ENCODE results near the gene USB1.

GRCh38 chr16:58001781-58002415, 691 bp downstream of the USB1 start:
- TF ChIP-seq POLR2A (IDR thresholded peaks at IDR 0.05; ENCODE audit: low read depth, low read length) (no peak), POLR2AphosphoS5 (IDR thresholded peaks at IDR 0.05; ENCODE audit: low read depth, low read length) (no peak), TAF1 (IDR thresholded peaks at IDR 0.05; ENCODE audit: low read depth, low read length) (no peak), PAX5 (IDR thresholded peaks at IDR 0.05; ENCODE audit: insufficient read depth, low read length, severe bottlenecking) (no peak)
